ENCODE data around the gene AK4. TPM values are rescaled to one million over a fixed set of nuclear protein-coding genes. Genes with fewer than 3 reads are reported as not detected.

The AK4 gene
- total and polyA plus RNA-seq, 2 of the 4 experiments (the other 2 are of a cell fraction): 12.4 to 30.3 TPM

- H2BK5ac ChIP-seq (ENCODE audit: low read depth, low read length, poor library complexity, severe bottlenecking): no peak overlapping the region
- WGBS, 2 experiments (ENCODE audit: extremely low coverage in 2 of 2, insufficient read length in 1 of 2): 39% methylated on average over 2 of the region's 5 CpGs; no CpG with 5 or more reads in 1 of the 2 experiments
- H3K4ac ChIP-seq (ENCODE audit: low read depth, low read length): no peak overlapping the region
- peaks cover 0 to 40% of the 10 kb centered on the region in 2 experiments; a peak in 2 of 4 replicates for H3K79me1 ChIP-seq (ENCODE audit: low read depth in 1 of 2, low read length in 2 of 2)
- H3K9ac ChIP-seq (ENCODE audit: low read depth, low read length): no peak overlapping the region
- CTCF ChIA-PET: interaction anchor here (0.6 kb wide), 1 partner anchor 926 kb away, joined by 3 read pairs; no protein-coding TSS in a partner anchor
- intact Hi-C loops (cut with micrococcal nuclease): no loop called here
- POLR2A ChIA-PET (ENCODE audit: unreplicated experiment): no interaction called here
- no peak overlapping the region for H3K4me2 ChIP-seq (ENCODE audit: low read depth, low read length)
- no peaks in the 10 kb centered on the region for H3K9me3 ChIP-seq (ENCODE audit: control insufficient read depth, insufficient read depth, low read length)
- H3K9me1 ChIP-seq (ENCODE audit: insufficient read depth, low read length): no peaks in the 10 kb centered on the region
- no peak overlapping the region for H2AK5ac ChIP-seq (ENCODE audit: low read depth, low read length)
- no peak for TF ChIP-seq CTCF (conservative IDR thresholded peaks at IDR 0.05; ENCODE audit: low read depth, low read length)
- TF ChIP-seq RCOR1 (IDR thresholded peaks at IDR 0.05; ENCODE audit: insufficient replicate concordance, low read length): no peak
- TF ChIP-seq FOS (IDR thresholded peaks at IDR 0.05; ENCODE audit: low read depth, low read length): no peak
- no peak for TF ChIP-seq RFX5 (IDR thresholded peaks at IDR 0.05; ENCODE audit: low read depth, low read length)
- TF ChIP-seq NFE2L2 (IDR thresholded peaks at IDR 0.05; ENCODE audit: low read depth, low read length): no peak
- no peak for TF ChIP-seq BHLHE40 (IDR thresholded peaks at IDR 0.05; ENCODE audit: low read depth, low read length)
- TF ChIP-seq CEBPB (IDR thresholded peaks at IDR 0.05; ENCODE audit: low read depth, low read length): no peak
- no peak for TF ChIP-seq SMC3 (IDR thresholded peaks at IDR 0.05; ENCODE audit: low read depth, low read length)
- TF ChIP-seq CHD1 (IDR thresholded peaks at IDR 0.05; ENCODE audit: low read depth, low read length): no peak
- TF ChIP-seq POLR2A (IDR thresholded peaks at IDR 0.05; ENCODE audit: low read depth, low read length): no peak
- no peak for TF ChIP-seq MAFK (IDR thresholded peaks at IDR 0.05; ENCODE audit: low read depth, low read length)
- no peak for TF ChIP-seq ELK1 (IDR thresholded peaks at IDR 0.05; ENCODE audit: borderline replicate concordance, low read depth, low read length)
- TF ChIP-seq MAZ (IDR thresholded peaks at IDR 0.05; ENCODE audit: borderline replicate concordance, low read depth, low read length): no peak
- TF ChIP-seq RAD21 (IDR thresholded peaks at IDR 0.05; ENCODE audit: low read length): no peak
- no peak for TF ChIP-seq USF2 (IDR thresholded peaks at IDR 0.05; ENCODE audit: low read depth, low read length)
- no peak for TF ChIP-seq MXI1 (IDR thresholded peaks at IDR 0.05; ENCODE audit: borderline replicate concordance, low read depth, low read length)
- no peak overlapping the region for H3K27ac ChIP-seq (ENCODE audit: insufficient read depth, low read length)
- no peak overlapping the region for H3K4me3 ChIP-seq (ENCODE audit: insufficient read depth, low read depth, low read length)
- DNase-seq: no peak
- no peak for ATAC-seq (ENCODE audit: low read depth)
- H2BK15ac ChIP-seq (ENCODE audit: low read depth, low read length): no peak overlapping the region
- no peaks in the 10 kb centered on the region for H3K4me1 ChIP-seq (ENCODE audit: control insufficient read depth, insufficient read depth, low read length)
- H2BK20ac ChIP-seq (ENCODE audit: low read depth, low read length): no peak overlapping the region
- H2AFZ ChIP-seq (replicated peaks; ENCODE audit: low read length, poor library complexity): no peak overlapping the region
- H3K23ac ChIP-seq (ENCODE audit: low read depth, low read length): no peak overlapping the region
- no TSS peak for BruUV-seq (replicated peaks)
- H3K36me3 ChIP-seq (ENCODE audit: control insufficient read depth, insufficient read depth, low read length): no peaks in the 10 kb centered on the region; the same call in 1 of the 2 replicates
- no peaks in the 10 kb centered on the region for H3K27me3 ChIP-seq (ENCODE audit: control insufficient read depth, insufficient read depth, low read length)
- dilution Hi-C loops (cut with HindIII; ENCODE audit: low sequenced_read_pairs, unreplicated experiment): no loop called here
- no peak overlapping the region for H3K18ac ChIP-seq (ENCODE audit: low read depth, low read length)
- no peak overlapping the region for H3K56ac ChIP-seq (ENCODE audit: extremely low read depth, insufficient read depth, low read length)
- H3K14ac ChIP-seq (replicated peaks; ENCODE audit: low read depth, low read length): no peak overlapping the region
- no peak overlapping the region for H4K5ac ChIP-seq (ENCODE audit: low read depth, low read length)
- H2AK9ac ChIP-seq (replicated peaks; ENCODE audit: low read depth, low read length, poor library complexity): no peak overlapping the region
- H4K8ac ChIP-seq (ENCODE audit: low read depth in 2 of 2, low read length in 2 of 2): no peak overlapping the region
- peaks cover 11% of the 10 kb centered on the region; the same call in 1 of the 2 replicates for H4K20me1 ChIP-seq (ENCODE audit: insufficient read depth, low read length)
- in situ Hi-C loops (cut with MboI; ENCODE audit: low sequenced_read_pairs): no loop called here
- H2BK120ac ChIP-seq (ENCODE audit: low read depth, low read length): no peak overlapping the region
- no peak overlapping the region for H4K91ac ChIP-seq (ENCODE audit: insufficient read depth, low read depth, low read length)
These were observed 17.4 kb downstream of the AK4 start for GRCh38 chr1:65165269-65165993.

Data from IMR-90 (cell line).